ENCODE measurements around the gene GLCE. TPM values are rescaled to one million over a fixed set of nuclear protein-coding genes. Genes with fewer than 3 reads are reported as not detected.
A peak's percentile ranks its signal among the peaks of the same experiment; 100 is the strongest.

The GLCE gene
- total and polyA plus RNA-seq, 7 donors = 2.5 to 6.0 (median 4.2) TPM

GRCh38 chr15:69128667-69129311, 31.6 kb upstream of the GLCE start:
- Histone ChIP-seq H3K27me3 (ENCODE audit: insufficient read depth in 3 of 3, low read length in 2 of 3) (no peaks in the 10 kb centered on the region), H3K36me3 (ENCODE audit: insufficient read depth in 1 of 2, low read depth in 1 of 2) (no peaks in the 10 kb centered on the region), H3K4me1 (no peaks in the 10 kb centered on the region), H3K4me3 (no peak overlapping the region), H3K9me3 (no peaks in the 10 kb centered on the region), H3K27ac (no peak overlapping the region)
- peak in 2 of 4 donors; percentile 40 to 59 for ATAC-seq
- intact Hi-C loops (cut with DNase I) = no loop called here
- no peak for TF ChIP-seq CTCF (IDR thresholded peaks at IDR 0.05)
- DNase-seq = peak; percentile 64 to 77
- WGBS, 3 donors = 40 to 63% (median 47%) methylated on average over 2 of the region's 2 CpGs

GRCh38 chr15:69131362-69132220, 28.8 kb upstream of the GLCE start:
- Histone ChIP-seq H3K27me3 (ENCODE audit: insufficient read depth in 3 of 3, low read length in 2 of 3) (no peaks in the 10 kb centered on the region), H3K4me3 (no peak overlapping the region), H3K27ac (no peak overlapping the region), H3K36me3 (ENCODE audit: insufficient read depth in 1 of 2, low read depth in 1 of 2) (no peaks in the 10 kb centered on the region), H3K9me3 (no peaks in the 10 kb centered on the region), H3K4me1 (no peaks in the 10 kb centered on the region)
- no peak for TF ChIP-seq CTCF (IDR thresholded peaks at IDR 0.05)
- DNase-seq = no peak
- ATAC-seq = no peak
- 88 to 94% (median 89%) methylated on average over 7 of the region's 7 CpGs for WGBS, 3 donors
- intact Hi-C loops (cut with DNase I) = no loop called here

- DNase-seq = no peak
- no peak overlapping the region for H3K4me3 ChIP-seq
- no peak for ATAC-seq
- H3K36me3 ChIP-seq (ENCODE audit: insufficient read depth in 1 of 2, low read depth in 1 of 2) = no peaks in the 10 kb centered on the region
- H3K27me3 ChIP-seq (ENCODE audit: insufficient read depth in 3 of 3, low read length in 2 of 3) = peaks cover 0 to 3% (median 0%) of the 10 kb centered on the region in 3 donors
- H3K9me3 ChIP-seq = no peaks in the 10 kb centered on the region
- H3K27ac ChIP-seq = no peak overlapping the region
- WGBS, 3 donors = 90 to 95% (median 92%) methylated on average over 4 of the region's 4 CpGs
- intact Hi-C loops (cut with DNase I) = no loop called here
- H3K4me1 ChIP-seq = no peaks in the 10 kb centered on the region
- no peak for TF ChIP-seq CTCF (IDR thresholded peaks at IDR 0.05)
Observed at GRCh38 chr15:69132430-69132829, 28.0 kb upstream of the GLCE start.

- Histone ChIP-seq H3K9me3 (no peaks in the 10 kb centered on the region), H3K36me3 (ENCODE audit: insufficient read depth in 1 of 2, low read depth in 1 of 2) (no peaks in the 10 kb centered on the region), H3K27ac (no peak overlapping the region), H3K4me3 (no peak overlapping the region), H3K4me1 (no peaks in the 10 kb centered on the region), H3K27me3 (ENCODE audit: insufficient read depth in 3 of 3, low read length in 2 of 3) (peaks cover 0 to 7% (median 3%) of the 10 kb centered on the region in 3 donors)
- ATAC-seq = no peak
- WGBS, 3 donors = 50 to 62% (median 52%) methylated on average over 3 of the region's 3 CpGs
- no peak for TF ChIP-seq CTCF (IDR thresholded peaks at IDR 0.05)
- intact Hi-C loops (cut with DNase I) = no loop called here
- DNase-seq = no peak
Observed at GRCh38 chr15:69132977-69133861, 27.2 kb upstream of the GLCE start.
